ENCODE results near the gene KCTD14. TPM values are rescaled to one million over a fixed set of nuclear protein-coding genes. Genes with fewer than 3 reads are reported as not detected.
"Not testable (repeated sequence)": the region's sequence is repeated elsewhere in the genome, so short reads cannot be mapped to it uniquely, and the experiment has no call there.

The KCTD14 gene
- total RNA-seq, 1 donor from 2014 or later, result 0.26 TPM

DNA sequence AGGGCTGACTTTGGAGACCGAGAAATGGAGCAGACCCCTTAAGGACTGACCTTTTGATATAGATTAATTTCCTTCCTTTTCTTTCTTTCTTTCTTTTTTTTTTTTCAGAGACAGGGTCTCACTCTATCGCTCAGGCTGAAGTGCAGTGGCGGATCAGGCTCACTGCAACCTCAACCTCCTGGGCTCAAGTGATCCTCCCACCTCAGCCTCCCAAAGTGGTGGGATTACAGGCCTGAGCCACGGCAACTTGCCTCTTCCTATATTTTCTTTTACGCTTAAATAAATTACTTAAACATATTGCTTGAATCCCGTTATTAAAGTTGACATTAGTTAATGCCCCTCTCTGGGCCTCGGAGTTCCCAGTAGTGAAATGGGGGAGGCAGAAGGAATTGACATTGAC is 350 bp upstream of the KCTD14 start:
- no peak for DNase-seq (ENCODE audit: low read depth in 2 of 2)

- DNase-seq (ENCODE audit: low read depth in 2 of 2), result no peak
These were observed 1.5 kb downstream of the KCTD14 start for GRCh38 chr11:78021611-78022010.

GRCh38 chr11:78020246-78020645 is 2.8 kb downstream of the KCTD14 start:
- no peak for DNase-seq (ENCODE audit: low read depth in 2 of 2)

DNA sequence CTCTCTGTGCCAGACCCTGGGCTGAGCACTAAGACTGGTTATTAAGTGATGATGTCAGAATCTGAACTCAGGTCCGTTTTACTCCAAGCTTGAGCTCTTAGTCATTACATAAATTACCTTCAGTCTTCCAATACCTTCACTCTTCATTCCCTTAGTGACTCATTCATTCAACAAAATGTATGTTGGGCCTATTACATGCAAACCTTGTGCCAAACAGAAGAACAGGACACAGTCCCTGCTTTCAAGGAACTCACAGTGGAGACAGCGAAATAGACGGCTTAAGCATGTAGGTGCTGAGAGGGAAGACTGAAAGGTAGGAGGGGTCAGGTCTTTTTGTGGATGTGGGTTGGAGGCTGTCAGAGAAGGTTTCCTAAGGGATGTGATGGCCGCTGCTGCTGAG is 3.3 kb downstream of the KCTD14 start:
- DNase-seq (ENCODE audit: low read depth in 2 of 2), result no peak

GRCh38 chr11:78015878-78016277 is 7.2 kb downstream of the KCTD14 start:
- DNase-seq (ENCODE audit: low read depth in 2 of 2), result no peak

DNA sequence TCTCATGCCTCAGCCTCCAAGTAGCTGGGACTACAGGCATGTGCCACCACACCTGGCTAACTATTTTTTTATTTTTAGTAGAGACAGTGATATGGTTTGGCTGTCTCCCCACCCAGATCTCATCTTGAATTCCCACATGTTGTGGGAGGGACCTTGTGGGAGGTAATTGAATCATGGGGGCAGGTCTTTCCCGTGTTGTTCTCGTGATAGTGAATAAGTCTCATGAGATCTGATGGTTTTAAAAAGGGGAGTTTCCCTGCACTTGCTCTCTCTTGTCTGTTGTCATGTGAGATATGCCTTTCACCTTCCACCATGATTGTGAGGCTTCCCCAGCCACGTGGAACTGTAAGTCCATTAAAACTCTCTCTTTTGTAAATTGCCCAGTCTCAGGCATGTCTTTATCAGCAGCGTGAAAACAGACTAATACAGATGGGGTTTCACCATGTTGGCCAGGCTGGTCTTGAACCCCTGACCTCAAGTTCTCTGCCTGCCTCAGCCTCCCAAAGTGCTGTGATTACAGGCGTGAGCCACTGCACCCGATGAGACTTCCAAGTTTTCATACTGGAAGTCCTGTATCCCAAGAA is 8.0 kb downstream of the KCTD14 start:
- DNase-seq (ENCODE audit: low read depth in 2 of 2), result not testable (repeated sequence)

GRCh38 chr11:78011301-78011700 is 11.8 kb downstream of the KCTD14 start:
- DNase-seq (ENCODE audit: low read depth in 2 of 2), result no peak

DNA sequence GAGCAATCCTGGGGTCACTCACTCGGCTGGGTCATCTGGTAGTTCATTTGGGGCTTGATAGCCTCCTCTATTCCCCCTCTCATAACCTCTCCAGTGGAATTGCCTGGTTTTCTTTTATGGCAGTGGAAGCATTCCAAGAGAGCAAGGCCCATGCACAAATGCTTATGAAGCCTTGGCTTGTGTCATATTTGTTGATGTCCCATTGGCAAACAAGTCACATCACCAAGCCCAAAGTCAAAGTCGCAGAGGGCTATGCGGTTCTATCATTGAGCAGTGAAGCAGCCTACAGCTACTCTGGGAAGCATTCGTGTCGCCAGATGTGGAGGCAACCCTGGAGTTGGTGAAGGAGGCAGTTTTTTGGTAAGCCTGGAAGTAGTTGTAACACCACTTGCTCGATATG is 12.3 kb downstream of the KCTD14 start:
- no peak for DNase-seq (ENCODE audit: low read depth in 2 of 2)

DNA sequence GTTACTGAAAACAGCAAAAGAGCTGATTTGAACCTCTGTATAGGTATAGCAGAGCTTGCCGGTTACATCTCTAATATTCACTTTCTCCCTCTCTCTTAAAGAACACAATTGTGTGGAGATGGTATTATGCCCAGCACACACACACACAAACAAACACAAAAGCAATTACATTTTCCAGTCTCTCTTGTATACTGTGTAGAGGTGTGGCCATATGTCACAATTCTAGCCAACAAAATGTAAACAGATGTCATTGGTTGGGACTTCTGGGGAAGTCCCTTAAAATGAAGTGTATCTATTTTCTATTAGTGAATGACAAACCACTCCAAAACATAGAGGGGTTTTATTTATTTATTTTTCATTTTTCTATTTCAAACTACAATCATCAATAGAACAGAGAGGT is 12.8 kb downstream of the KCTD14 start:
- DNase-seq (ENCODE audit: low read depth in 2 of 2), result no peak

DNA sequence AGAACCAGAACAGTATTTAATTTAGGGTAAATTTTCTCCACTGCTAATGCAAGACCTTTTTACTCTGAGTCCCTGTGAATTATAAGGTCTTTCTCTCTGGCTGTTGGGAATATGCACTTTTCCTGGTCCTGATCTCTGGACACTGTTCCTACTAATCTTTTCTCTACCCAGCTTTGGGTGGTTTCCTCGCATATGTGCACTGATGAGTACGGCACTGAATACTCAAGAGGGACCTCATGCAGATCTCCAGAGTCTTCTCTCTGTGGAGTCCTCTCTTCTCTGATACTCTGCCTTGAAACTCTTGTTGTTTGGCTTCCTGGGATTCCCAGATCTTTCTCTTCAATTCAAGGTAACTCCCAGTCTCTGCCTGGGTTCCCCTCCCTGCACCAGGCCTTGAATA is 14.0 kb downstream of the KCTD14 start:
- DNase-seq (ENCODE audit: low read depth in 2 of 2), result no peak

DNA sequence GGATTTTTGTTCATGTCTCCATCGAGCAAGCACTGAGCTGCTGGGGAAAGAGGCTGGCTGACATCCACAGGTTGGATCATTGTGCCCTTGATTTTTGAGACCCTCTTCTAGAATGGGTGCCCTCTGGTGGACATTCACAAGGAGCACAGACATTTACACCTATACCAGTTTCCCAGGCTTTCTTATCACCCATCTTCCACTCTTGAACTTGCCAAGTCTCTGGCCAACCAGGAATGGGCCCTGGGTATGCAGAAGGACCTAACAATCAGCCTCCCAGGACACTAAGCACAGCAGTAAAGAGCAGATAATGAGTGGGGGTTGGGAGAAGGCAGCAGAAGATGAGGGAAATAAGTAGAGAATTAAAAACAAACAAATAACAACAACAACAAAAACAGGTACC is 22.9 kb downstream of the KCTD14 start:
- peak; percentile 55 to 80 for DNase-seq (ENCODE audit: low read depth in 2 of 2)

DNA sequence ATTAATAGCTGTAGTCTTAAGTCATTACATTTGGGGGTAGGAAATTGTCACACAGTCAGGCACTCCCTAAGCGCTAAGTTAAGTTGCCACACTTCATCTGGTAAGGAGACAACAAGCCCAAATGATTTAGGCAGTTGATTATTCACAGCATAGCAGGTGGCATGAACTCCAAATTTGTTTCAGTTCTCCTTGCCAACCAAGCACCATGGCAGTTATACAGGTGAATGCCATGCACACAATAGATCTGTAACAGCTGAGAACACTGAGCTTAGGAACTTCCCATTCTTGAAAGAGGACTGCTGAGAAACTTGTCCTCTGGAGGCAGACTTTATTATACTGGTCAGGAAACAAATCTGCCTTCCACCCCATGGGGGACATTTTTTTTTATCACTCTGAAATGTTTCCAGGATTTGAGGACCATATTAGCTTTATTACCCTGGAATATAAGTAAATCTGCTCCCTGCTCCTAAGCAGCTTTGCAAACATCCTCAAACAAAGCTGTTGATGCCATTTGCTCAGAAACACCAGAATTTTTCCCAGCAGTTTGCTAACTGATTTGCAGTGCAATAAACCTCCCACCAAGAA is 23.5 kb downstream of the KCTD14 start:
- DNase-seq (ENCODE audit: low read depth in 2 of 2), result no peak

DNA sequence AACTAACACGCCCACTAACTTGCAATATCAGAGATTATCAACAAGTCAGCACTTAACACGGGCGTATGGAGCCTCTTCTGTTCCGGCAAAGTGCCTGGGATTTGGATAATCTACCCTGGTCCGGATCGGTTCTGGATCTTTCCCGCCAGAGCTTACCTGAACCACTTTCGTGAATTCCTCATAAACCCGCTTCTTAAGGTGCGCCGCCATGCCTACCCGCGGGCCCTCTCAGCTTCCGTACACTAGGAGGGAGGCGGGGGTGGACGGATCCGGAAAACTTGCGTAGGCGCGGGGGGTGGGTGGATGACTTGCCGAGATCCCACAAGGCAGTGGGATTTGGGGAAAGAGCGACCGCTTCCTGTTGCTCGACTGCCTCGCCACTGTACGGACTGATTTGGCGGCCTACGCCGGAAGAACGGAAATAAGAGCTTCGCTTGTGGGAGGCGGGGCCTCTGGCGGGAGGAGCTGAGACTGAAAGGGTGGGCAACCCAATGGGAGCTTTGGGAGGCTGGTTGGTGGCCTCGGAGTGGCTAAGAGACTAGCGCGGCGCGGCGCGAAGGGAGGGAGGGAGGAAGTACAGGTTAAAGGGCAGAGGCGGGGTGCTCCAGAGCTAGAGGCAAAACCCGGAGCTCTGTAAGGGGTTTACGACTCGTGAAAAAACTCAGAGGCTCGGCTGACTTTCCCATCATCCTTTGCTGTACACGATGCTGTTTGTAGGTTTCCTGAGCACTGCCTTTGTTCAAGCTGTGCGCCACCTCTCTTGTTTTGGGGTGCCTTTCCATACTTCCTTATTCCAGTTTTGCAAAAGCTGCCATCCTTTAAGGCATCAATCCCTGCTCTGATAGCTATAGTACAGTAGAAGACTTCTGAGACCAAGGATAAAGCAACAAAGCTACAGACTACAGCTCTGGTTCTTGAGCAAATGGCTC is 28.4 kb downstream of the KCTD14 start, which contains the start of gene INTS4:
INTS4 (minus strand) TSS at position 235 of the 929 bp plus-strand sequence; CDS start at position 210, 25 bp downstream.
- peak; percentile 99 to 100 for DNase-seq (ENCODE audit: low read depth in 2 of 2)

DNA sequence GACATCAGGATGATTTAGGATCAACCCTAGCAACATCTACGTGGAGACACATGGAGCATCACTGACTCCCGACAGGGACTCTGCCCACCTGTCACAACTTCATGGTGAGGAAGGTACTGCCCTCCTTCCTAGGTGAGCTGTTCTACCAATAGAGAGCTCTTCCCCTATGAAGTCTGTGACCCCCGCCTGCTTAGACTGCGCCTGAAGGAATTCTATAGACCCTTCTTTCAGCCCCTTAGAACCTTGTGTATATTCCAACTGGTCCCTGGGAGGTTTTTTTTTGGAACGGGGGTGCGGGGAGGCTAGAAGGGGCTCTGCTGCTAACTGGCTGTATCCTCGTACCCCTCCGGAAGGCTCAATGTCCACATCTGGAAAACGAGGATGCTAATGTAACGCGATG is 29.2 kb downstream of the KCTD14 start:
- DNase-seq (ENCODE audit: low read depth in 2 of 2), result no peak

DNA sequence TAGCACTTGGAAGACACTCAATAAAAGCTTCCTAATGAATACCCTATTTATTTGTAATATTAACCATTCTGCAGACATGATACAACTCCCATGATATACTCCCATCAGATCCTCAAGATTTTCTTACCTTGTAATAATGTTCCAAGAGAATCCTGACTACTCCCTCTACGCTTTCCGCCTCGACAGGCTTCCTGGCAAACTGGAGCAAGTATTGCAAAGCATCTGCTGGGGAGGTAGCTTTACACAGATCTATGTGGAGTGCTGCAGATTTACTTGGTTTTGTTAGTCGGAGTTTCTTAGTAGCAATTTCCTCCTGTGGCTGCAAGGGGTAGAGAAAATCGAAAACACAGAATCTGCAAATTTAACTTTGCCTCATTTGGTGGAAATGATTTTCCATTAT is 32.1 kb downstream of the KCTD14 start:
- no peak for DNase-seq (ENCODE audit: low read depth in 2 of 2)

DNA sequence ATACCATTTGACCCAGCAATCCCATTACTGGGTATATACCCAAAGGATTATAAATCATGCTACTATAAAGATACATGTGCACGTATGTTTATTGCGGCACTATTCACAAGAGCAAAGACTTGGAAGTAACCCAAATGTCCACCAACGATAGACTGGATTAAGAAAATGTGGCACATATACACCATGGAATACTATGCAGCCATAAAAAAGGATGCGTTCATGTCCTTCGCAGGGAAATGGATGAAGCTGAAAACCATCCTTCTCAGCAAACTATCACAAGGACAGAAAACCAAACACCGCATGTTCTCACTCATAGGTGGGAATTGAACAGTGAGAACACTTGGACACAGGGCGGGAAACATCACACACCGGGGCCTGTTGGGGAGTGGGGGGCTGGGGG is 36.6 kb downstream of the KCTD14 start:
- DNase-seq (ENCODE audit: low read depth in 2 of 2), result not testable (repeated sequence)

- DNase-seq (ENCODE audit: low read depth in 2 of 2), result no peak
These were observed 41.6 kb downstream of the KCTD14 start for GRCh38 chr11:77981346-77981947.

DNA sequence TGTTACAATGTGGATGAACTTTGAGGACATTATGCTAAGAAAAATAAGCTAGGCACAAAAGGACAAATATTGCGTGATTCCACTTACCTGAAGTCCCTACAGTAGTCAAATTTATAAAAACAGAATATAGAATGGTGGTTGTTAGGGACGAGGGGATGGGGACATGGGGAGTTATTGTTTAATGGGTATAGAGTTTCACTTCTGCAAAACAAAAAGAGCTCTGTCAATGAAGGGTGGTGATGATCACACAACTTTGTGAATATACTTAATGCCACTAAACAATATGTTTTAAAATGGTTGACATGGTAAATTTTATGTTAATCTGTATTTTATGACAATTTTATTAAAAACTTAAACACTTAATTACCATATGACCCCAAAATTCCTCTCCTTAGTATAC is 54.7 kb downstream of the KCTD14 start:
- DNase-seq (ENCODE audit: low read depth in 2 of 2), result no peak

- no peak for DNase-seq (ENCODE audit: low read depth in 2 of 2)
These were observed 55.3 kb downstream of the KCTD14 start for GRCh38 chr11:77967753-77968152.

- DNase-seq (ENCODE audit: low read depth in 2 of 2), result no peak
These were observed 56.0 kb downstream of the KCTD14 start for GRCh38 chr11:77967121-77967520.

- no peak for DNase-seq (ENCODE audit: low read depth in 2 of 2)
These were observed 56.7 kb downstream of the KCTD14 start for GRCh38 chr11:77966338-77966737.

Data from dermis microvascular lymphatic vessel endothelial cell (primary cell).